ENCODE results near the gene EZH2. TPM values are rescaled to one million over a fixed set of nuclear protein-coding genes. Genes with fewer than 3 reads are reported as not detected.

EZH2 gene
- polyA plus RNA-seq, 3 donors: 1.8 to 2.9 (median 2.0) TPM

DNA sequence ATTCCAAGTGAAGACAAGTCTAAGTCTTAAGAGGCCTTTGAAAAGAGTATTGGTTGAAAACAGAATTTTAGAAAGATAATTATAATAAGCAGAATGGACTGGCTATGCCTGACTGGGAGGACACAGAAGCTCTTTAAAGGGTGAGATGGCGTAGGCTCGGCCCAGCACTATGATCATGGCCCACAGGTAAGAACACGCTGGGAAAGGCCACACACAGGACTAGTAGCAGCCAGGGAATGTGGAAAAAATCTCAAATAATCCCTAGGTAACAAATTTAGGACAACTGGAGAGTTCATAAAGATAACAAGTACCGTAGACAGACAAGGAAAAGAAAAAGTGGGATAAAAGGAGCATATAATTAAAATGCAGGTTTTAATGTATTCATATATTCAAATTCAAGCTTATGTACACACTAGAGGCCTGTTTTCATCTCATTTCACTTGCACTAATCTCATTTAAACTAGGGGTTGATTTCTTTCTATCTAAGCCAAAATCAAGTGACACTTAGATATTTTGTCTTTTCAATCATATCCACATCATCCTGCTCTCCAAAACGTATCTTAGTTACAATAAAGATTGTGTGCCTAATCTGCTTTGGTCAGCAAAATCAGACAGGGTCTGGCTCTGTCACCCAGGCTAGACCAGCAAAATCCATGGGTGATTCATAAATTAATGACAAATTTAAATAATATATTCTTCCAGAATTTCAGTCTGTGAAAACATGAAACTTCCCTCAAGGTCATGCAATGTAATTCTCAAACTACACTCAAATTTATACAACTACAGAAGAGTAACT, 53.0 kb downstream of the EZH2 start:
- 93 to 97% (median 94%) methylated on average over 5 of the region's 5 CpGs for WGBS, 3 donors
- no peak overlapping the region for H3K27ac ChIP-seq (ENCODE audit: low read depth, low read length)

DNA sequence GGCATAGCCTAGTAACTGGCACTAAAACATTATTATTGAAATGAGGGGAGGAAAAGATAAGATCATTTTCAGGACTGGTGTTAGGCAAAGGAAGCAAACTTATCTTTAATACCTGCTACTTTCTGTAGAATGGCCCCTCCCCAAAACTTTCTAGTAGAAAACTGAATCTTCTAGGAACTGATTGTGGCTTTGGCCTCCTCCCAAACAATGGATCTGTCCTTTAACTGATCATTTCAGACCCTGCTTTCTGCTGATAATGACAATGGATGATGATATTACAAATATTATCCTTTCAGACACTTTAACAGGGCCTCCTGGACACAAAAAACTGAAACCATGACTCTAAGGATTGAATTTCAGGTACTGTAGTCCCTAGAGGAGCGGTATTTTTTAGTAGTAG, 55.1 kb downstream of the EZH2 start:
- no peak overlapping the region for H3K27ac ChIP-seq (ENCODE audit: low read depth, low read length)
- 62 to 100% (median 96%) methylated on average over 1 of the region's 1 CpG for WGBS, 3 donors

DNA sequence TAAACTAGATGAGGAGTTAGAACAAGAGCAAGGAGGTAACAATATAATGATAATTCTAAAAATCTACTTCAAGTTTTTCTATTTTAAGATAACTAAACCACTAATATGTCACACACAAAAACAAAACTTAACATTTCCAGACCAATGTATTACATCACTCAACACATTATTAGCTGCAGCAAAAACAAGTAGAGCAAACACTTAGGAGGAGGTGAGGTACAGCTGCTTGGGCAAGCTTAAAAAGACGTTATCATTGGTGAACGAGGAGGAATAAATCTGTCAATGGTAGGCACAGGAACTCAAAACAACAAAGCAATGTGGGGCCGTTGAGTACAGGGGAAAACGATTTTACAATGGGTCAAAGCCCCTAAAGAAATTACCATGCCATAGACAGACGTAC, 58.8 kb downstream of the EZH2 start:
- 77 to 85% (median 84%) methylated on average over 5 of the region's 5 CpGs for WGBS, 3 donors
- no peak overlapping the region for H3K27ac ChIP-seq (ENCODE audit: low read depth, low read length)

DNA sequence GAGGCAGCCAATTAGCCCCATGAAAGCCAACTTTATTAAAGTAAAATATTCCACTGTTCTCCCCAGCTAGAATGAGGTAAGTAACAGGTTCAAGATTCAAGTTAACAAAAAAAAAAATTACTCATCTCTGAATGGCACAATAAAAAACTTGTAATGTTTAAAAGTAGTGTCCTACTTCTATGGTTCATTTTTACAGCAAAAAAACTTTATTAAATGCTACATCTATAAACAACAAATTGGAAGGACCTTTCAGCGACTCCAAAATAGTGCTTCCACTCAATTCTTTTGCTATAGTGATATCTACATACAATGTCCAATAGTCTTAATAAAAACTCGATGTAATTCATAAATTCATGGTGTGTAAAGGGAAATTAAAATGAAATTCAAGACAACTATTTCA, 59.2 kb downstream of the EZH2 start:
- no peak overlapping the region for H3K27ac ChIP-seq (ENCODE audit: low read depth, low read length)
- WGBS, 3 donors: 96 to 99% (median 97%) methylated on average over 2 of the region's 2 CpGs

DNA sequence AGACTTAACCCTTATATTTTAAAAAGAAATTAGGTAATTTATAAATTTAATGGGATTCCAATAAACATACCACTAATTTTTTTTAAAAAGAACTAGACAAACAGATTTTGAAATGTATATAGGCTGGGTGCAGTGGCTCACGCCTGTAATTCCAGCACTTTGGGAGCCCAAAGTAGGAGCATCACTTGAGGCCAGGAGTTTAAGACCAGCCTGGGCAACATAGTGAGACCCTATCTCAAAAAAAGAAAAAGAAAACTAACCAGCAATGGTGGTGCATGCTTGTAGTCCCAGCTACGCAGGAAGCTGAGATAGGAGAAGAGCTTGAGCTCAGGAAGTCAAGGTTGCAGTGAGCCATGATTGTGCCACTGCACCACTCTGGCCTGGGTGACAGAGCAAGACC, 62.7 kb downstream of the EZH2 start:
- WGBS, 3 donors: 81 to 90% (median 85%) methylated on average over 2 of the region's 2 CpGs
- no peak overlapping the region for H3K27ac ChIP-seq (ENCODE audit: low read depth, low read length)

DNA sequence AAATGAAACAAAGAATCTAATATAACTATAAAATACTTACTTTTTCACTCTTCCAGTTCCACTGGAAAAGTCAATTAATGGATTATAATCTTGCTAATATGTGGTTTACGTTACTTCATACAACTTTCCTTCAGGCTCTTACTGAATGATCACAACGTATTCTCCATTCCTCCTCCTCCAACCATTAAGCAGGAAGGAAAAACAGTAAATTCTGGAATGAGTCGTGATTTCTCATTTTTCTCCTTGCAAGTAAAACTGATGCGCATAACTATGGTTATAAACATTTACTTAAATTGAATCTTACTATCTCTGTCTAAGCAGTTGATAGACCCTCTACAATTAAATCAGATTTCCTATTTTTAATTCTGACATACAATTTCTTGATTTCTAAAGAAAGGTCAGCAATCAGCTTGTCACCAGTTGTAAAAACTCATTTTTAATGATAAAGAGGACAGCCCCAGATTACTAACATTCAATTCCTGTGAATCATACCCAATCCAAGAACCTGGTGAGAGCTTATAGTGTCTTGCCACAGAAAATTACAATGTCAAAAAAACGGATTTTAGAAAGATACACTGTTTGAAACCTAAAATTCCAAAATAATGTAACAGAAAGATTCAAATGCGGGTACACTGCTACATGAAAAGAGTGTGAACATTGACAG, 64.3 kb downstream of the EZH2 start:
- H3K27ac ChIP-seq (ENCODE audit: low read depth, low read length): no peak overlapping the region
- WGBS, 3 donors: 80 to 85% (median 84%) methylated on average over 6 of the region's 6 CpGs

DNA sequence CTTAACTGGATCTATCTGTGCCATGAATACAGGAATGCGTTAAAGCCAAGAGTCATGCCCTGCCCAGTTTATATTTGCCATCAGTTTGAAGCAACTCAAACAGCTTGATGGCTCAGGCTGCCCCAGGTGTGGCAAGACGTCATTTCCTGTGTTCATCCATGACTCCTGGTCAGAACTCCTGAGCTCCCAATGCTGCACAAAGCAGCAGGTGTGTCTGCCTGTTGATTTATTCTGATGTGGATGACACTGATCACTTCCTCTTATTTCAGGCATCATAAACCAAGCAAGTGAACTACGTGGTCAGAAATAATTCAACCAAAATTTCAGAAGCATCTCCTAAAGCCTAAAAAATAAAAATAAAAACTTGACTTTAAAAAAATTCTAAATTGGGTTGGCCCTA, 68.5 kb downstream of the EZH2 start:
- H3K27ac ChIP-seq (ENCODE audit: low read depth, low read length): no peak overlapping the region
- WGBS, 3 donors: 78 to 89% (median 80%) methylated on average over 3 of the region's 3 CpGs

DNA sequence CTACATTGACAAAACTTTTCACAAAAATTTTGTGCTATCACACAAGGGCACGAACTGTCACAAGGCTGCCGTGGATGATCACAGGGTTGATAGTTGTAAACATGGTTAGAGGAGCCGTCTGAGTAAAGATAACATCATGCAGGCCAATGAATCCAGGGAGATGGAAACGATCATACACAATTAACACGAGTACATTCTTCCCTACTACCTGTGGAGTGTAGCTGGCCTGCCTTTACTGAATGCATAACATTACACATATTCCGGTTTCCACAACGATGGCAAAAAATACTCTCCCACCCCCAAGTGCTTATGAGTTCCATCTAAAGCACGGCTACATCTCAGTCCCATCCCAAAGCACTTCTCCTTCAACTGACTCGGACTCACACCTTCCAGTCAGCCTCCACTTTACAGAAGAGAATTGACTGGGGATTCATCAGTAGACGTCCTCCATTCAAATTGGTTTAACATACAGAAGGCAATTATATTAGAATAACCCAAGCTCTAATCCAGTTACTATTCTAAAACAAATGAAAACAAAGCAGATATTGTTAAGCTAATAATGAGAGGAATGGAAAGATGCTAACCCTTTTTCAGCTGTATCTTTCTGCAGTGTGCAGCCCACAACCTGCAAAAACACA, 69.0 kb downstream of the EZH2 start:
- WGBS, 3 donors: 83 to 90% (median 86%) methylated on average over 10 of the region's 10 CpGs
- H3K27ac ChIP-seq (ENCODE audit: low read depth, low read length): no peak overlapping the region

DNA sequence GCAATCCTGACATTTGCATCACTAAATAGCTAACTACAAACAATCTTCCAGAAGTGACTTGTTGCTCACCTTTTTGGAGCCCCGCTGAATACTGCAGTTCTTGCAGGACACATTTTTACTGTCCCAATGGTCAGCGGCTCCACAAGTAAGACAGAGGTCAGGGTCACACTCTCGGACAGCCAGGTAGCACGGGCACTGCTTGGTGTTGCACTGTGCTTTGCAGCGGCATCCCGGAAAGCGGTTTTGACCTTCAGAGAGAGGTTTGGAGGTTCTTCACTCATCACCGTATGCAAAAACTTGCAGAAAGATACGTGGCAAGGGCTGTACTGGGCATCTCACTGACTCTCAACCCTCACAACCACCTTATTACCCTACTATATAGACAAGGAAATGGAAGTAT, 70.2 kb downstream of the EZH2 start:
- WGBS, 3 donors: 95 to 97% (median 96%) methylated on average over 9 of the region's 9 CpGs

DNA sequence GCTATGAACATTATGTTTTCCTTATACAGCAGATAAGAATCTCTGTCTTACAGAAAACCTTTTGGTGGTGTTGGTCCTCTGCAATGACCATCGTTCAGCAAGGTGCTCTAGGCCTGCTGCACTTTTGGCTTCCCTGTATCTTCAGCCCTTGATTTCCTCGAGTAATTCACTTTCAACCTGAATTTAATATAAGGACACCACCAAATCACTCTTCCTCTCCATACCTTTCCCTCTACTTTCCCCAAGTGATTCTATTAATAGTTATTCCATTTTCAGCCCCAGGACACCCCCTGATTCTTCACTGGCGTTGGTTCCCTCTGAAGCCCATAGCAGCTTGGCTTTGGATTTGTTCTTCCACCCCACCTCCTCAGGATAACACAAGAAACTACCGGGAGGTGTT, 72.2 kb downstream of the EZH2 start:
- WGBS, 3 donors: 87 to 94% (median 92%) methylated on average over 4 of the region's 4 CpGs
- no peak overlapping the region for H3K27ac ChIP-seq (ENCODE audit: low read depth, low read length)

More for the DNA sequence above, 70.2 kb downstream of the EZH2 start:
- H3K27ac ChIP-seq (ENCODE audit: low read depth, low read length): no peak overlapping the region

DNA sequence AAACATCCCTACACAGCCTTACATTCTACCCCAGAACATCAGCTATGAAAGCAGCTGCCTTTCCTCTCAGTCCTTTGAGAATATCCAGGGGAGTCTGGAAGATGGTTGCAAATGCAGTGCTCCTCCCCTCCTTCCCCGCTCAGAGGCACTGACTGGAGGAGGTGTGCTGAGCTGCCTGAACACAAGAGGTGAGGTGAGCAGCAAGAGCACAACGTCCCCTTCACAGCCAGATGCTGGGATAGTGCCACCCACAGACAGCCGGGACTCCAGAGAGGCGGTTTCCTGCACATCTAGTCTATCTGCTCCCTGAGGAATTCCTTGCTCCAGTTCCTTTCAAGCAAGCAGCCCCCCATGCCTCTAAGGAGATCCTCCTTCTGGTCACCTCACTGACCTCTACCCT, 74.2 kb downstream of the EZH2 start:
- 66 to 78% (median 77%) methylated on average over 4 of the region's 4 CpGs for WGBS, 3 donors
- no peak overlapping the region for H3K27ac ChIP-seq (ENCODE audit: low read depth, low read length)

DNA sequence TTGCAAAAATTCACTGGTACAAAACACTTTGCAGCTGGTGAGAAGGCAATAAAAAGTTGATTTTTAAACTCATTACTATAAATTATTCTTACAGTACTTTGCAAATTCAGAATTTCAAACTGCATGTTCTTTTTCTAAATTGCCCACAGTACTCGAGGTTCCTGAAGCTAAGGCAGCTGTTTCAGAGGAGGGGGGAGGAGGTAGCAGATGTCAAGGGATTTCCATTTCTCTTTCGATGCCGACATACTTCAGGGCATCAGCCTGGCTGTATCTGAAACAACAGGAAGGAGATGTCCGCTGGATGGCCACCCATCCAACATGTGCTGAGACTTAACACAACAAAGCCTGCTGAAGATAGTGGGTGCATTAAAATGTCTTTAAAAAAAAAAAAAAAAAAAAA, 76.7 kb downstream of the EZH2 start:
- 74 to 83% (median 83%) methylated on average over 4 of the region's 4 CpGs for WGBS, 3 donors

DNA sequence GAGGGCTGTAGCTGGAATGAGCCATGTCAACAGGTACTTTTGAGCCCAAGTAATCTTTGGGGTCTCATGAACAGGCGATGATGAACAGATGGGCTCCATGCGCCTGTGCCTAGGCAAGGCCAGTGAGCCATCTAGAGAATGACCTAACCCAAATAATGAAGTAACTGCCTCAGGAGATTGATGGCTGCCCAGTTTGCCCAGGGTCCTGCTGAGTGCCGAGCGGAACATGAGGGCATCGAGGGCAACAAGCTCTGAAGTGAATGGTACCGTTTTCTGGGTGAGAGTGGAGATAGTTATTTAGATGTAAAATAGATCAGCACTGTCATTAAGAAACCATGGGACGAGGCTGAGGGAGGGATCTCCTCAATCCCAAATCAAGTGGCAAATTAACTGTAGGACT, 77.9 kb downstream of the EZH2 start:
- 96 to 97% (median 96%) methylated on average over 7 of the region's 7 CpGs for WGBS, 3 donors
- H3K27ac ChIP-seq (ENCODE audit: low read depth, low read length): no peak overlapping the region

More for the DNA sequence above, 76.7 kb downstream of the EZH2 start:
- no peak overlapping the region for H3K27ac ChIP-seq (ENCODE audit: low read depth, low read length)

DNA sequence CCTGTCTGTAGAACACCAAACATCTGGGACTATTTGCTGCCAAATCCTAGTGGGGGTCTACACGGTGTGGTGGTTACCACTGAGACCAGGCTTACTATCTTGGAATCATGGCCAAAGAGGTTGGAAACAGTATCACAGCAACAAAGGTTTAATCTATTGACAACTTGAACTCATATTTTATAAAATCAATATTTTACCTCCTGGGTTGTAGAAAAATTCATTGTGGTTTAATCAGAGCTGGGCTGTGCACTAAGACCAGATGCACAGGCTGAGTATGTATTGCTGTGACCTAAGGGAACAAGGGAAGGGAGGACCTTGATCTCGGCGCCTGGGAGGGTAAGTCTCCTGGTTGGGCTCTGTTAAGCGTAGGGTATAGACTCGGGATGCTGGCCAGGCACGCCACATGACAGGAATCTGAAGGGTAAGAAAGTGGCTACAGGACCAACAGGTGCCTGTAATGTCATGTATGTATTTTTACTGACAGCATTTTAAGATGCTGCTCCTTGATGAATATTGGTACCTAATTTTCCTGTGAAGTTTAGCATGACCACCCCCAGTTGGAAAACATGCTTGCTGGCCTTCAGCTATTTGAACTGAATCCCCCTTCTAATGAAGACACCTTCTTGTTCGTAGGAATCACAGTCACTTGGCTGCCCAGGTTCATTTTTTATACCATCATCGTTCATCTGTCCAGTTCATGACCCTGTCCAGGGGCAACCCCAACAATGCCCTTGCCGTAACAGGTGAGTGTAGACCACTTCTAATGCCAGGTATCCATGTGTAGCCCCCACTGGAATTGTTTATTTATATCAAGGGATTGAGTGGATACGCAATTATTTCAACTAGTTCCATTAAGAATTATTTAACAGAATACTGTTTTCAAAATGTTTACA, 79.5 kb downstream of the EZH2 start:
- WGBS, 3 donors: 80 to 90% (median 84%) methylated on average over 10 of the region's 10 CpGs

DNA sequence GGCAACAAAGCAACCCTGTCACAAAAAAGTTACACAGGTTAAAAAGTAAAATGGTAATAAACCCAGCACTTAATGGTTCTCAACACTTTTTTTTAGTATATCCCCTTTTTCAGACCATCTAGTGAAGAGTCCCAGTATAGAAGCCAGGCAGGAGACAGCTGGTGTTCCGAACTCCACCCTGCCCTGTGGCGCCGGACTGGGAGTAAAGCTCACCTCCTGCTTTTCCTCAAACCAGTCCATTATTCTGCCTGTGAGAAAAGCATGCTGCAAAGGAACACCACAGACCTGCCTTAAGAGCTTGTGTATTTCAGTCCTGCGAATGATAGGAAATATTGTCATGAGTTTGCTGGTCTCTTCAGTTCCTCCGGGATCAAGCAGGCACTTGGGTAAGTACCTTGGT, 81.0 kb downstream of the EZH2 start:
- no peak overlapping the region for H3K27ac ChIP-seq (ENCODE audit: low read depth, low read length)

More for the DNA sequence above, 79.5 kb downstream of the EZH2 start:
- H3K27ac ChIP-seq (ENCODE audit: low read depth, low read length): no peak overlapping the region

DNA sequence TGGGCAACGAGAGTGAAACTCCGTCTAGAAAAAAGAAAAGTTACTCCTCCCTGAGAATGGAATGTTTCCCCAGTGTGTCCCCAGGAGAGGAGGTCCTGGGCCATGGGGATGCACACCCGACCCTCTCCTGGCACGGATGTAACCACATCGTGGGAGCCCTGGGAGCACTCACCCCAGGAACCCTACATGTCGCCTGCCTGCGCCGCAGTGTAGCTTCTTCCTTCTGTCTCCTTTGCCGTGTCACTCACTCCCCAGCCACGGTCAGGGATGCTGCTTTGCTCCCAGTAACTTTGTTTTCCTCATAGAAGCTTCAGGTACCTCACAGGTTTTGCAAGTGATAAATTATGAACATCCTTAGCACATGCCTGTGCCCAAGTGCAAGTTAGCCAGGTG, 82.0 kb downstream of the EZH2 start:
- H3K27ac ChIP-seq (ENCODE audit: low read depth, low read length): no peak overlapping the region
- 90 to 93% (median 92%) methylated on average over 10 of the region's 10 CpGs for WGBS, 3 donors

More for the DNA sequence above, 81.0 kb downstream of the EZH2 start:
- WGBS, 3 donors: 96 to 99% (median 96%) methylated on average over 5 of the region's 5 CpGs

DNA sequence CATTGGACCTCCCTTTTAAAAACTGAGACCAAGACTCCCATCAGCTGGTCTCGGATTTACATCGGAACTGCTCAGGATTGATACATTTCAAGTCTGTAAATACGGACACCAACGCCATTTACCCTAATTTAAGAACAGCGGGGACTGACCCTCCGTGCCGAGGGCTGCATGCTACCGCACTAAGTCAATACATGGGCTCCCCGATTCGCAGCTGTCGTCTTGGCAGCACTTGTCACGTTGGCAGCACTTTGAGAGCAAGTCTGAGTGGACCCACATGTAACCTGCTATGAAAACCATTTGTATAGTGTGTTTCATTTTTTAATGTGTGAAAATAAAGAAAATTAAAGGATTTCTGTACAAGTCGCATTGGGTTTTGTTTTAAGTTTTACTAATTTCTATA, 83.4 kb downstream of the EZH2 start:
- no peak overlapping the region for H3K27ac ChIP-seq (ENCODE audit: low read depth, low read length)
- 90 to 95% (median 93%) methylated on average over 13 of the region's 13 CpGs for WGBS, 3 donors

DNA sequence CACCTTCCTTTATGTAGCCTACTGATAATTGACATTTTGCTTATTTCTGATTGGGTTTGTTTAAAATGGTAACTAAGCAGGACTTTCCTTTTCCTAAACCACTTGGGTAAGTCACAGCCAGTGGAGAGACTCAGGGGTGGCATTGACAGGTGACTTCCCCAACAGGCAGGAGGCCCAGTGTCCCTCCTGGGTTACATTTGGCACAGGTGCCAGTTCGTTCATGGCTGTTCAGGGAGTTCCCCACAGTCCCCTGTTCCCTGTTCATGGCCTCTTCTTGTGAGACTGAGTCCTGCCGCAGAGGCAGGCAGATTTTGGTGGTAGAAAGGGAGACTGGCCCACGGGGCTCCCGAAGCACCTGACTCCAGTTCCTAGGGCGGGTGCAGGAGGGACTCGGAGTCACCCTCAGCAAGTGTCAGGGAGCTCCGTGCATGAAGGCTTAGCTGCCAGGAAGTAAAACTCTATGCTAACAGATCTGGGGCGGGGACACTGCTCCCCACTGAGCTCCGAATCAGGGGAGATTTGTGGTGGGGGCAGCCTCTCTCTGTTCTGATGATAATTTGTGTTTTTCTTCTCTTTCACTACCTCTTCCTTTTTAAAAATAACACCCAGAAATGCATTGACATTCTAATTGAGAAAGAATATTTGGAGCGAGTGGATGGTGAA, 84.1 kb downstream of the EZH2 start:
- H3K27ac ChIP-seq (ENCODE audit: low read depth, low read length): no peak overlapping the region
- WGBS, 3 donors: 83 to 88% (median 85%) methylated on average over 10 of the region's 10 CpGs
